GM23338 (cell line): ENCODE data around the gene MYLK. TPM values are rescaled to one million over a fixed set of nuclear protein-coding genes. Genes with fewer than 3 reads are reported as not detected.

Source experiments
- ATAC-seq: fragments of 200-7000 bp; cut with Tn5 transposase; 3 replicates; pipeline ENCODE4 v1.9.1; 2020
- DNase-seq: peaks from one replicate; pipeline ENCODE4 v3.0.0-alpha.2; 2015; ENCODE audit warnings: low spot score
- H2AFZ ChIP-seq: fragments of 200-600 bp; sonication (generic); 2 replicates; pipeline ENCODE4 v1.8.0; 2016; ENCODE audit warnings: antibody characterized with exemption, mild to moderate bottlenecking, moderate library complexity
- H3F3A ChIP-seq: fragments of 200-600 bp; sonication (generic); replicated peaks from 2 replicates; pipeline ENCODE4 v1.8.0; 2017; ENCODE audit warnings: antibody characterized with exemption, mixed run types, low read depth
- H3K27ac ChIP-seq: fragments of 200-600 bp; sonication (generic); 2 replicates; pipeline ENCODE4 v1.6.1; 2016; ENCODE audit warnings: low read depth
- H3K27me3 ChIP-seq: fragments of 200-600 bp; sonication (generic); 2 replicates; pipeline ENCODE4 v1.8.0; 2016; ENCODE audit warnings: mild to moderate bottlenecking, mixed run types, moderate library complexity; ENCODE audit not compliant: insufficient read depth
- H3K36me3 ChIP-seq: fragments of 200-600 bp; sonication (generic); 2 replicates; pipeline ENCODE4 v1.8.0; 2016; ENCODE audit warnings: mild to moderate bottlenecking; ENCODE audit not compliant: insufficient read depth
- H3K4me1 ChIP-seq: fragments of 200-600 bp; sonication (generic); 2 replicates; pipeline ENCODE4 v1.8.0; 2016; ENCODE audit warnings: mild to moderate bottlenecking, moderate library complexity; ENCODE audit not compliant: insufficient read depth
- H3K4me2 ChIP-seq: fragments of 200-600 bp; sonication (generic); 2 replicates; pipeline ENCODE4 v1.7.1; 2017; ENCODE audit warnings: mixed run types
- H3K4me3 ChIP-seq: fragments of 200-600 bp; sonication (generic); 2 replicates; pipeline ENCODE4 v1.6.1; 2016; ENCODE audit warnings: mixed run types
- H3K79me2 ChIP-seq: fragments of 200-600 bp; sonication (generic); replicated peaks from 2 replicates; pipeline ENCODE4 v1.8.0; 2017; ENCODE audit warnings: mild to moderate bottlenecking; ENCODE audit not compliant: insufficient read depth
- H3K9me2 ChIP-seq: fragments of 200-600 bp; sonication (generic); 2 replicates; pipeline ENCODE4 v1.8.0; 2017; ENCODE audit not compliant: insufficient read depth
- H4K20me1 ChIP-seq: fragments of 200-600 bp; sonication (generic); replicated peaks from 2 replicates; pipeline ENCODE4 v1.8.0; 2017; ENCODE audit warnings: mild to moderate bottlenecking; ENCODE audit not compliant: insufficient read depth
- H3K27ac Mint-ChIP-seq: 2 replicates; pipeline ENCODE4 v1.8.0; 2020; ENCODE audit warnings: inconsistent platforms, mild to moderate bottlenecking, moderate library complexity, mixed read lengths
- H3K27me3 Mint-ChIP-seq: 3 replicates; pipeline ENCODE4 v1.8.0; 2022; ENCODE audit warnings: low read depth, mild to moderate bottlenecking, moderate library complexity, mixed read lengths, inconsistent platforms; ENCODE audit not compliant: insufficient read depth, poor library complexity
- H3K36me3 Mint-ChIP-seq: 3 replicates; pipeline ENCODE4 v1.8.0; 2021; ENCODE audit warnings: low read depth, mild to moderate bottlenecking, inconsistent platforms, moderate library complexity, mixed read lengths
- H3K4me1 Mint-ChIP-seq: 3 replicates; pipeline ENCODE4 v1.8.0; 2020; ENCODE audit warnings: mild to moderate bottlenecking, inconsistent platforms, mixed read lengths
- H3K4me3 Mint-ChIP-seq: 3 replicates; pipeline ENCODE4 v1.8.0; 2021; ENCODE audit warnings: moderate library complexity, mild to moderate bottlenecking, inconsistent platforms, mixed read lengths
- H3K9me3 Mint-ChIP-seq: 3 replicates; pipeline ENCODE4 v1.8.0; 2020; ENCODE audit warnings: moderate library complexity, mild to moderate bottlenecking, inconsistent platforms, mixed read lengths
- CREB1 ChIP-seq: fragments of 250-450 bp; sonication (Bioruptor Pico); IDR thresholded peaks from 2 replicates; pipeline ENCODE4 v1.5.0; 2020; ENCODE audit warnings: low read depth, mild to moderate bottlenecking, moderate library complexity
- CTCF ChIP-seq, 2 experiments: fragments of 200-600 bp in 1 of 2; sonication (generic) in 1 of 2; conservative IDR thresholded peaks; 2 replicates each; pipeline versions ENCODE4 v1.5.1 to v1.6.1; 2016 to 2017; ENCODE audit warnings: antibody characterized with exemption in 2 of 2, low read depth in 2 of 2, mild to moderate bottlenecking in 2 of 2, moderate library complexity in 1 of 2
- ETS1 ChIP-seq: IDR thresholded peaks from 2 replicates; pipeline ENCODE4 v1.6.1; 2016; ENCODE audit warnings: antibody characterized with exemption
- EZH2 ChIP-seq: fragments of 200-600 bp; sonication (generic); IDR thresholded peaks from one replicate; pipeline ENCODE4 v1.8.0; 2017; ENCODE audit warnings: antibody characterized with exemption, mild to moderate bottlenecking, low read depth; ENCODE audit not compliant: unreplicated experiment
- EZH2phosphoT487 ChIP-seq: fragments of 200-600 bp; sonication (generic); IDR thresholded peaks from one replicate; pipeline ENCODE4 v1.8.1; 2018; ENCODE audit warnings: antibody characterized with exemption; ENCODE audit not compliant: unreplicated experiment
- JUNB ChIP-seq: IDR thresholded peaks from one replicate; pipeline ENCODE4 v1.6.1; 2016; ENCODE audit warnings: antibody characterized with exemption; ENCODE audit not compliant: unreplicated experiment
- NANOG ChIP-seq: IDR thresholded peaks from 2 replicates; pipeline ENCODE4 v1.6.1; 2016; ENCODE audit warnings: antibody characterized with exemption, borderline replicate concordance
- POLR2AphosphoS5 ChIP-seq: IDR thresholded peaks from 2 replicates; pipeline ENCODE4 v1.6.1; 2016; ENCODE audit warnings: antibody characterized with exemption, low read depth
- STAT1 ChIP-seq: IDR thresholded peaks from one replicate; pipeline ENCODE4 v1.6.1; 2016; ENCODE audit warnings: antibody characterized with exemption; ENCODE audit not compliant: unreplicated experiment
- ZNF114 ChIP-seq: fragments of 250-450 bp; sonication (Bioruptor Pico); IDR thresholded peaks from 2 replicates; pipeline ENCODE4 v1.5.0; 2020; ENCODE audit warnings: mild to moderate bottlenecking, moderate library complexity
- ZNF331 ChIP-seq: fragments of 250-450 bp; sonication (Bioruptor Pico); IDR thresholded peaks from 2 replicates; pipeline ENCODE4 v1.5.0; 2020; ENCODE audit warnings: low read depth, mild to moderate bottlenecking, moderate library complexity
- ZNF462 ChIP-seq: fragments of 250-450 bp; sonication (Bioruptor Pico); IDR thresholded peaks from 2 replicates; pipeline ENCODE4 v1.5.0; 2020; ENCODE audit warnings: mild to moderate bottlenecking, moderate library complexity
- polyA plus RNA-seq: library from polyadenylated mRNA; unstranded; fragments of >200 nt; fragmentation: Nextera tagmentation; extraction: Ambion mirVana; gene quantifications from 2 replicates; pipeline ENCODE4 v1.2.1, GENCODE V29; 2016
- total RNA-seq: library from RNA; depleted of rRNA; stranded (reverse); fragments of >200 nt; shearing (Covaris generic); gene quantifications from 2 replicates; pipeline ENCODE4 v1.2.3, GENCODE V29; 2014
- TF ChIP-seq, protein P1 (sequence below): IDR thresholded peaks from one replicate; pipeline ENCODE4 v1.6.1; 2018; ENCODE audit warnings: antibody characterized with exemption; ENCODE audit not compliant: unreplicated experiment

The MYLK gene
- total and polyA plus RNA-seq, 2 experiments from 2014 or later = 11.5 to 17.9 TPM

- Mint-ChIP-seq H3K27ac (no peak overlapping the region), H3K36me3 (no peaks in the 10 kb centered on the region), H3K4me1 (peaks cover 2% of the 10 kb centered on the region; the same call in 1 of the 3 replicates), H3K4me3 (no peak overlapping the region), H3K9me3 (no peaks in the 10 kb centered on the region), H3K27me3 (peaks cover 7% of the 10 kb centered on the region)
- no peak overlapping the region for H2AFZ ChIP-seq
- no peak for DNase-seq
- no peak for ATAC-seq
- H4K20me1 ChIP-seq = no peaks in the 10 kb centered on the region; the same call in 1 of the 2 replicates
- no peaks in the 10 kb centered on the region for H3K9me2 ChIP-seq
- H3K36me3 ChIP-seq = no peaks in the 10 kb centered on the region
- H3K4me2 ChIP-seq = no peak overlapping the region
- H3K27me3 ChIP-seq = no peaks in the 10 kb centered on the region
- no peaks in the 10 kb centered on the region for H3K4me1 ChIP-seq
- no peak overlapping the region for H3K27ac ChIP-seq
- H3K4me3 ChIP-seq = no peak overlapping the region
- TF ChIP-seq ZNF331 (CRISPR knock-in tag) (no peak), CTCF (conservative IDR thresholded peaks at IDR 0.05; ENCODE audit: low read depth in 2 of 2) (no peak), JUNB (no peak), ETS1 (no peak), CREB1 (no peak), EZH2 (no peak), NANOG (no peak), ZNF114 (CRISPR knock-in tag) (no peak), POLR2AphosphoS5 (no peak), ZNF462 (CRISPR knock-in tag) (no peak), STAT1 (no peak), EZH2phosphoT487 (no peak)
- TF ChIP-seq, protein P1, sequence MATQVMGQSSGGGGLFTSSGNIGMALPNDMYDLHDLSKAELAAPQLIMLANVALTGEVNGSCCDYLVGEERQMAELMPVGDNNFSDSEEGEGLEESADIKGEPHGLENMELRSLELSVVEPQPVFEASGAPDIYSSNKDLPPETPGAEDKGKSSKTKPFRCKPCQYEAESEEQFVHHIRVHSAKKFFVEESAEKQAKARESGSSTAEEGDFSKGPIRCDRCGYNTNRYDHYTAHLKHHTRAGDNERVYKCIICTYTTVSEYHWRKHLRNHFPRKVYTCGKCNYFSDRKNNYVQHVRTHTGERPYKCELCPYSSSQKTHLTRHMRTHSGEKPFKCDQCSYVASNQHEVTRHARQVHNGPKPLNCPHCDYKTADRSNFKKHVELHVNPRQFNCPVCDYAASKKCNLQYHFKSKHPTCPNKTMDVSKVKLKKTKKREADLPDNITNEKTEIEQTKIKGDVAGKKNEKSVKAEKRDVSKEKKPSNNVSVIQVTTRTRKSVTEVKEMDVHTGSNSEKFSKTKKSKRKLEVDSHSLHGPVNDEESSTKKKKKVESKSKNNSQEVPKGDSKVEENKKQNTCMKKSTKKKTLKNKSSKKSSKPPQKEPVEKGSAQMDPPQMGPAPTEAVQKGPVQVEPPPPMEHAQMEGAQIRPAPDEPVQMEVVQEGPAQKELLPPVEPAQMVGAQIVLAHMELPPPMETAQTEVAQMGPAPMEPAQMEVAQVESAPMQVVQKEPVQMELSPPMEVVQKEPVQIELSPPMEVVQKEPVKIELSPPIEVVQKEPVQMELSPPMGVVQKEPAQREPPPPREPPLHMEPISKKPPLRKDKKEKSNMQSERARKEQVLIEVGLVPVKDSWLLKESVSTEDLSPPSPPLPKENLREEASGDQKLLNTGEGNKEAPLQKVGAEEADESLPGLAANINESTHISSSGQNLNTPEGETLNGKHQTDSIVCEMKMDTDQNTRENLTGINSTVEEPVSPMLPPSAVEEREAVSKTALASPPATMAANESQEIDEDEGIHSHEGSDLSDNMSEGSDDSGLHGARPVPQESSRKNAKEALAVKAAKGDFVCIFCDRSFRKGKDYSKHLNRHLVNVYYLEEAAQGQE = no peak
- H3K79me2 ChIP-seq = no peaks in the 10 kb centered on the region
- H3F3A ChIP-seq = no peaks in the 10 kb centered on the region
Measured at GRCh38 chr3:123808812-123809211, 75.3 kb downstream of the MYLK start.
